Measurements from ENCODE around the gene SYMPK.

SYMPK gene

GRCh38 chr19:45767881-45768654 is 94.9 kb downstream of the SYMPK start:
- peak overlapping the region; percentile 81 for H3K27ac ChIP-seq
- no peak for TF ChIP-seq CTCF (conservative IDR thresholded peaks at IDR 0.05)

GRCh38 chr19:45767410-45767880 is 95.5 kb downstream of the SYMPK start:
- no peak for TF ChIP-seq CTCF (conservative IDR thresholded peaks at IDR 0.05)
- H3K27ac ChIP-seq, result peak overlapping the region; percentile 81

GRCh38 chr19:45766869-45767346 is 96.0 kb downstream of the SYMPK start:
- H3K27ac ChIP-seq, result peak overlapping the region; percentile 81; the same call in 1 of the 2 replicates
- no peak for TF ChIP-seq CTCF (conservative IDR thresholded peaks at IDR 0.05)

GRCh38 chr19:45766296-45766868 is 96.6 kb downstream of the SYMPK start:
- no peak for TF ChIP-seq CTCF (conservative IDR thresholded peaks at IDR 0.05)
- no peak overlapping the region for H3K27ac ChIP-seq

- no peak for TF ChIP-seq CTCF (conservative IDR thresholded peaks at IDR 0.05)
- H3K27ac ChIP-seq, result no peak overlapping the region
Observed at GRCh38 chr19:45765702-45766295, 97.1 kb downstream of the SYMPK start.
